Cardiac muscle cell (in vitro differentiated cells and primary cell): ENCODE measurements around the gene TXNRD2. TPM values are rescaled to one million over a fixed set of nuclear protein-coding genes. Genes with fewer than 3 reads are reported as not detected.
"Not testable (repeated sequence)": the region's sequence is repeated elsewhere in the genome, so short reads cannot be mapped to it uniquely, and the experiment has no call there.

ENCODE experiments used
- DNase-seq, 2 donors: peaks; one replicate each; pipeline versions ENCODE4 v3.0.0 to v3.0.0-alpha.2; 2010 to 2017; ENCODE audit warnings: low read depth in 1 of 2, low spot score in 1 of 2
- H3K27ac ChIP-seq: fragments of 200-600 bp; sonication (generic); 2 replicates; pipeline ENCODE4 v1.5.1; 2016
- H3K27me3 ChIP-seq: fragments of 200-600 bp; sonication (generic); 2 replicates; pipeline ENCODE4 v1.6.0; 2016; ENCODE audit warnings: control low read depth
- H3K36me3 ChIP-seq: fragments of 200-600 bp; sonication (generic); 2 replicates; pipeline ENCODE4 v1.5.1; 2016; ENCODE audit warnings: control low read depth
- H3K4me1 ChIP-seq: fragments of 200-600 bp; sonication (generic); 2 replicates; pipeline ENCODE4 v1.8.1; 2017; ENCODE audit warnings: low read depth, mild to moderate bottlenecking, mixed run types
- H3K4me3 ChIP-seq: fragments of 200-600 bp; sonication (generic); 2 replicates; pipeline ENCODE4 v1.5.1; 2016; ENCODE audit warnings: mild to moderate bottlenecking
- H3K9me3 ChIP-seq: fragments of 200-600 bp; sonication (generic); 2 replicates; pipeline ENCODE4 v1.5.1; 2017; ENCODE audit warnings: low read depth, mild to moderate bottlenecking, control low read depth
- CTCF ChIP-seq: IDR thresholded peaks from 2 replicates; pipeline ENCODE4 v1.5.1; 2012; ENCODE audit warnings: low read depth, mild to moderate bottlenecking, low read length
- polyA plus RNA-seq: library from polyadenylated mRNA; unstranded; fragments of >200 nt; fragmentation: Nextera tagmentation; extraction: Ambion mirVana; gene quantifications from 2 replicates; pipeline ENCODE4 v1.2.1, GENCODE V29; 2016
- total RNA-seq: library from RNA; depleted of rRNA; stranded (reverse); fragments of >200 nt; gene quantifications from 2 replicates; pipeline ENCODE4 v1.2.3, GENCODE V29; 2016

The TXNRD2 gene
- total and polyA plus RNA-seq, 2 experiments from 2014 or later, result 15.6 to 21.2 TPM

DNA sequence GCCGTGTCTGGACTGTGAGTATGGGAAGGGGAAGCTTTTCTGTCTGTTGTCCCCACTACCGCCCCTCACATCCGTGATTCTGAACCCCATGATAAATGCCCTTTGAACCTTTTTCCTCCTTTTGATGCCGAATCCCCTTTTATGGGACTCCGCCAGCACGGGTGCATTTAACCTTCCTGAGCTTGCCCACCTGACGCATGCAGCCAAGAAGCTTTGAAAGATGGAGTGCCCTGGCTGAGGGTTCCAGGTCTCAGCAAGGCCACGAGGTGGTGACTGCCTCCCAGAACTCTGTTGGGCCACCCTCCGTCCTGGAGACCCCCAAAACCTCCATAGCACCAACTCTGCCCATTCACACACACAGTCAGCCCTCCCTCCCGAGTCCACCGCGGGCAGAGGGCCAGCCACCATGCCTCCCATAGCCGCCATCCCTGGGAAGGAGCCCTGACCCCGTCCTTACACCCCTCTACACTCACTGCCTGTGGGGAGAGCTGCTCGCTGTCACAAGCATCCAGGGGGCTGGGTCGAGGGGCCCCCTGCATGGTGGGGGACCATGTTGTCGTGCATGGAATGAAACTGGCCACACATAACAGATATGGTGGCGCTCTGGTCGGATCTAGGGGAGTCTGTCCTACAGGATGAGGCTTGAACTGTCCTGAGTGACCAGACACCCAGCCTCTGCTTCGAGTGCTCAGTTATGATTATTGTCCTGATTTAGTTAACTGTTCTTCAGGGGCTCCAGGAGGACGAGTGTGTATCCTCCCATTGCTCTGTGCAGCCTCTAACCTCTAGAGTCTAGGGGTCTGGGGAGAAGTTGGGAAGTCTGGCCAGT, 868 bp downstream of the TXNRD2 start:
- H3K4me1 ChIP-seq, result peaks cover 7% of the 10 kb centered on the region

GRCh38 chr22:19937616-19938473, 3.8 kb downstream of the TXNRD2 start:
- Histone ChIP-seq H3K36me3 (no peaks in the 10 kb centered on the region), H3K27ac (no peak overlapping the region), H3K27me3 (no peaks in the 10 kb centered on the region), H3K9me3 (no peaks in the 10 kb centered on the region), H3K4me1 (no peaks in the 10 kb centered on the region), H3K4me3 (no peak overlapping the region)
- TF ChIP-seq CTCF, result no peak
- peak in 1 of 2 donors; percentile 25 for DNase-seq

More for the DNA sequence above, 868 bp downstream of the TXNRD2 start:
- Histone ChIP-seq H3K36me3 (no peaks in the 10 kb centered on the region), H3K27ac (no peak overlapping the region), H3K27me3 (no peaks in the 10 kb centered on the region), H3K4me3 (peak overlapping the region; percentile 43), H3K9me3 (no peaks in the 10 kb centered on the region)
- no peak for DNase-seq
- TF ChIP-seq CTCF, result no peak

DNA sequence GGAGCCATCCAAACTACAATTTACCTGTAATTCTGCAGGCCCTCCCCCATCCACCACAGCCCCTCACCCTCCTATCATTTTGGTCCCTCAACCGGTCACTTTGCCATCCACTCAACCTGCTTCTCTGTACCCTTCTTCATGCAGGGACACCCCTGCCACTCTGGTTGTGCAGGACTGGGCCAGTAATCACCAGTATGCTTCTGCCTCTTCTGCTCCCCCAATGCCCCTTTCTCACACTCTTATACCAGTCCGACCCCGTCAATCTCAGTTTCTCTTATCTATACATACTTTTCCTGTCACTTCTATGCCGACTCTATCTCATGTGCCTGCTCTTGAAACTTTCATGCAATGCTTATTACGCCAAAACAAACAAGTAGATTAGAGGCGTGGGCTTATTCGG, 5.1 kb downstream of the TXNRD2 start:
- no peak for TF ChIP-seq CTCF
- Histone ChIP-seq H3K9me3 (no peaks in the 10 kb centered on the region), H3K4me1 (no peaks in the 10 kb centered on the region), H3K4me3 (no peak overlapping the region), H3K36me3 (no peaks in the 10 kb centered on the region), H3K27me3 (no peaks in the 10 kb centered on the region), H3K27ac (no peak overlapping the region)
- DNase-seq, result no peak

DNA sequence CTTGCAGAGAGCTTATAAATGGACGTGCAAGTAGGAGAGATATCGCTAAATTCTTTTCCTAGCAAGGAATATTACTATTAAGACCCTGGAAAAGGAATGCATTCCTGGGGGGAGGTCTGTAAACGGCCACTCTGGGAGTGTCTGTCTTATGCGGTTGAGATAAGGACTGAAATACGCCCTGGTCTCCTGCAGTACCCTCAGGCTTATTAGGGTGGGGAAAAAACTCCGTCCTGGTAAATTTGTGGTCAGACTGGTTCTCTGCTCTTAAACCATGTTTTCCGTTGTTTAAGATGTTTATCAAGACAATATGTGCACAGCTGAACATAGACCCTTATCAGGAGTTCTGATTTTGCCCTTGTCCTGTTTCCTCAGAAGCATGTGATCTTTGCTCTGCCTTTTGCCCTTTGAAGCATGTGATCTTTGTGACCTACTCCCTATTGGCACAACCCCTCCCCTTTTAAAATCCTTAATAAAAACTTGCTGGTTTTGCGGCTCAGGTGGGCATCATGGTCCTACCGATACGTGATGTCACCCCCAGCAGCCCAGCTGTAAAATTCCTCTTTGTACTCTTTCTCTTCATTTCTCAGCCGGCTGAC, 6.4 kb downstream of the TXNRD2 start:
- not testable (repeated sequence) for H3K4me1 ChIP-seq

GRCh38 chr22:19933341-19934241, 8.0 kb downstream of the TXNRD2 start:
- H3K27ac ChIP-seq, result no peak overlapping the region
- TF ChIP-seq CTCF, result no peak

More for the DNA sequence above, 6.4 kb downstream of the TXNRD2 start:
- H3K27me3 ChIP-seq, H3K27ac ChIP-seq, H3K4me3 ChIP-seq, H3K36me3 ChIP-seq, H3K9me3 ChIP-seq, DNase-seq: not testable (repeated sequence)

More at GRCh38 chr22:19933341-19934241, 8.0 kb downstream of the TXNRD2 start:
- Histone ChIP-seq H3K36me3 (no peaks in the 10 kb centered on the region), H3K27me3 (no peaks in the 10 kb centered on the region), H3K4me3 (no peak overlapping the region), H3K9me3 (no peaks in the 10 kb centered on the region), H3K4me1 (no peaks in the 10 kb centered on the region)
- DNase-seq, result no peak
